GM19467 (cell line): ENCODE measurements around the gene TEX51.

Experiments
- ATAC-seq: cut with Tn5 transposase; IDR thresholded peaks from one replicate; pipeline ENCODE4 v1.9.1; 2021; ENCODE audit warnings: mild to moderate bottlenecking, moderate library complexity; ENCODE audit not compliant: unreplicated experiment

Gene TEX51

GRCh38 chr2:126890551-126891450, 7.9 kb upstream of the TEX51 start:
- ATAC-seq = no peak

DNA sequence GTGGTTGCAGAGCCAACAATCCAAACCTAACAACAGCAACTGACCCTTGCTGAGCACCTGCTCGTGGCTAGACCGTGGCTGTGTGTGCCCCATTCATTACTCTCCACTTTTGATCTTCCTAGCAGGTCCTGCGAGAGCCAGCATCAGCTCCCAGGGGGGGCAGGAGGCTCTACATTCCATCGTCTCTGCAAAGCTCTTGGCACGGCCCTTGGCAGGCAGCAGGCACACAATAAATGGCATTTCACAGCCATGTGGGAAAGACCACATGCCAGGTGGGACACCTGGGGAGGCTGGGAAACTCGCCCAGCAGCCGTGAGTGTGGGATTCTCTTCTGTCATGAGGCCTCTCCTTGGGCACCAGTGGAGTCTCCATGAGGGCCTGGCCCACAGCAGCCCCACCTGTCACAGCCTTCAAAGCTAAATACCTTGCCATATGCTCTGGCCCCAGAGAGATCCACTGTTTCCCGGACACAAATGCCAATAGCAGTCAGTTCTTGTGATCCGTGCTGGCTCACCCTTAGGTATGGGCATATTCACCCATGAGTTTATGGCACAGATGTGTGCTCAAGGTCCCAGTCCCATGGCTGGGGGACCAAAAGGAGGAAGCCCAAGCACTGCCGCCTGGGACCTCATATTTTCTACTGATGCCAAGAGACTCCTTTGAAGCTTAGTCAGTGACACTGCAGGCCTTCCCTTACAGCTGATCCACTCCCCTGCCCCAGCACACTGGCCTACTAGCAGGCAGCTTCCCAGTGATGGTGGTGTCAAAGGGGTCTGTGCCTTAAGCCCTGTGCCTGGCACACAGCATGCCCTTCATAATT, 6.8 kb upstream of the TEX51 start:
- ATAC-seq = no peak

DNA sequence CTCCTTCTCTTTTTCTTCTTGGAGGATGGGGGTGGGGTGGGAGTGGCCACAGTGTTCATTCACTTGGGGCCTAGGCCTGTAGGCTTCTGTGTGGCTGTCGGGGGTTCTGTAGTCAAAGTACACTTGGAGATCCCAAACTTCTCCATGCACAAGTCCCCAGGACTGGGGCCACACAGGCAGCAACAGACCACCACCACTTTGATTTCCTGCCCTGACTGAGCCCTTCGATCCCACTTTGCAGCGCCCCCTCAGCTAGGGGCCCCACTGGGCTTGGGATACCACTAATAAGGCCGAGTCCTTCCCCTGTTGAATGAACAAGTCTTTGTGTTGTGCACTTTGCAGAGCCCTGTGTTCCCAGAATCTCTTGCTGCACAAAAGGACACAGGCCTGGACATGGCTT, 5.5 kb upstream of the TEX51 start:
- no peak for ATAC-seq

DNA sequence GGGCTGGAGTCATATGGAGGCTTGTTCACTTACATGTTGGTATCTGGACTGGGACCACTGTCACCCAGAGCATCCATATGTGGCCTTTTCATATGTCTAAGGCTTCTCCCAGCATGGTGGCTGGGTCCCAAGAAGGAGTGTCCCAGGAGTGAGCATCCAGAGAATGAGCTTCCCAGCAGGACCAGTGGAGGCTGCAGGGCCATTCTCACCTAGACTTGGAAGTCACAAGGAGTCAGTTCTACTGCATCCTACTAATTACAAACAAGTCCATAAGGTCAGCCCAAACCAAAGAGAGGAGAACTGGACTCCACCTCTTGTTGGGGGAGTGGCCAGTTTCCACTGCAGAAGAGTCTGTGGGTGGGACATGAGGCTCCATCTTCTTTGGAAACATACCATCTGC, 5.1 kb upstream of the TEX51 start:
- ATAC-seq = no peak

DNA sequence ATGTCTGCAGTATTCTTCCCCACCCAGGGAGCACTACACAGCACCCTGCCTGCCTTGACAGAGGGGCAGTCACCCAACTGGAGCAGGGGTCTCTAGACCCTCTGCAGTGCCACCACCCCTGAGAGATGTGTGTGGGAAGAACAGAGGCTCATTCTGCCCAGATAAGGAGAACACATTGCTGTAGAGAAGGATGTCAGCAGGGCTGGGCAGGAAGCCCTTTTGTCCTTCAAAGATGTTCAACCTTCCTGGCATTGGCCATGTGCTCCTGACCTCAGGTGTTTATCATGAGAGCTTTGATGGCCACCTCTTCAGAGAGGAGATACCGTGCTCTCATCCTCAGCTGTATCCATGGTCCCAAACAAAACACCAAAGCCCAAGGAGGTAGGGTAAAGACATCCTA, 4.6 kb upstream of the TEX51 start:
- ATAC-seq = no peak

DNA sequence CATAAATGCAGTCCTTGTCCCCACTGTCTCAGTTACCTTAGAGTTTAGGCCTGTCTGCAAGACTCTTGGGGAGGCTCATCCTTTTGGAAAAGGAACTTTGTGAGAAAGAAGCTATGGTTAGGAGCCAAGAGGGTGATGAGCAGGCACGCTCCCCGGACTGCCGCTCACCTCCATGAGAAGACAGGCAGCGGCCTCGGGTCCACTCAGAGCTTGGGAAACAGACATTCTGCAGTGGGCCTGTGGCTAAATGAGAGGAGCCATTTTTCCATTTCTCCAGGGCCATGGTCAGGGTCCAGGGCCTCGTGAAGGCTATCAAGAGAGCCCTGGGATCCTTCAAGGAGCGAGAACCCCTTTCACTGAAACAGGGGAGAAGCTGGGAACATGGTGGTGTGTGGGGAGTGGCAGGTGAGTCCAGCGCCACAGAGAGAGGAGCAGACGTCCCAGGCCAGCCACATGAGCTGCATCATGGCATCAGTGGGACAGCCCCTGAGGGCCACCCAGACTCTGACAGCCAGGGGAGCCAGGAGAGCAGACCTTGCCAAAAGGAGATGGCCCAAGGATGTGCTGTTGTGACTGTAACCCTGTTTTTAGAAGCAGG, 4.0 kb upstream of the TEX51 start:
- no peak for ATAC-seq

- no peak for ATAC-seq
These were observed 3.4 kb upstream of the TEX51 start for GRCh38 chr2:126895336-126895735.

DNA sequence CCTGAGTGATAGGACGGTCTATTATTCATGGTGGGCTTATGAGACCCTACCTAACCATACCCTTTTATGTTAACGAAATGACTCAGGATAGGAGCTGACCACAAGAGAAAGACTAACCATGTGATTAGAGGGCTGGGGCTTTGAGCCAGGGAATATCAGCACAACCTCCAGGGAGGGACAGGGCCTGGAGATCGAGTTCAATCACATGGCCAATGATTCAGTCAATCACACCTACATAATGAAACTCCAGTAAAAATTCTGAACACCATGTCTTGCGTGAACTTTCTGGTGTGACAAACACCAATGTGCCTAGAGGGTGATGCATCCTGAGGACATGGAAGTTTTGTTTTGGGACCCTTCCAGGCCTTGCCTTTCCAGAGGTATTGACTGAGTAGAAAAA, 2.2 kb upstream of the TEX51 start:
- no peak for ATAC-seq

DNA sequence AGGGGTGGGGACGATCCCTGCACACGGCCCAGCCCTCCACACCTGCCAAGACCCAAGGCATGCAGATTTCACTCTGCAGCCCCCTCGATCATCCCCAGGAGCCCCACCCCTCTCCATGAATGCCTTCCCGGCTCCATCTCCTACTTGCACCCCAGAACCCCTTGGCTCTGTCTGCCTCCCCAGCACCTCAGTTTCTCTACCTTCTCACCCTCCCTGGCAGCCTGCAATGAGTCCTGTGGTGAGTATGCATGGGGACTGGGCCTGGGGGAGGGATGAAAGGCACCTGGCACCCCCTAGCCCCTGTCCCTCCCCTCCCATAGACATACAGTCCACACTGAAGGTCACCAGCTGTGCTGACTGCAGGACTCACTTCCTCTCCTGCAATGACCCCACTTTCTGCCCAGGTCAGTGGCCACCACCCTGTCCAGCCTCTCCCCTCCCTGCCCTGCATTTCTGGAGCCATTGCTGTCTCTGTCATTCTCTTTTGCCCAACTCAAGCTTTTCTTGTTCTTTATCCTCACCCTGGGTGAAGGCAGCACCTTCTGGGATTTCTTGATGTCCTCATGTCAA, 1.0 kb downstream of the TEX51 start:
- no peak for ATAC-seq

GRCh38 chr2:126900646-126901319, 2.1 kb downstream of the TEX51 start:
- no peak for ATAC-seq

DNA sequence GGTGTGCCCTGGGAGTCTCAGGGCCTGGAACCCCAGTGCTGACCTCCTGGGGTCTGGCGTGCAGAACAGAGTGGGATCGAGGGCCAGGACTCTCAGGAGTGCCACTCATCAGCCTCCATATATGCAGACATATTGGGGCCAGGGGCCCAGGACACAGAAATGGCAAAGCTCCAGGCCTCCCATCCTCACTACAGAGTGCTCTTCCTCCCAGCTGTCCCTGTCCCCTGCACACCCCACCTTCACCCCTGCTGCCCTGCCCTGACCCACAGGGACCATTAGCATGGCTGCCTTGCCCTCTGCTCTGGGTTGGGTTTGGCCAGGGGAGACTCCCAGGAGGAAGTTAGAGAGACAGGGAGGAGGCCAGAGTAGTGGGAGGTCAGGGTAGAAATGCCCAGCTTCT, 2.8 kb downstream of the TEX51 start:
- no peak for ATAC-seq

- ATAC-seq = no peak
These were observed 3.6 kb downstream of the TEX51 start for GRCh38 chr2:126902152-126902835.

DNA sequence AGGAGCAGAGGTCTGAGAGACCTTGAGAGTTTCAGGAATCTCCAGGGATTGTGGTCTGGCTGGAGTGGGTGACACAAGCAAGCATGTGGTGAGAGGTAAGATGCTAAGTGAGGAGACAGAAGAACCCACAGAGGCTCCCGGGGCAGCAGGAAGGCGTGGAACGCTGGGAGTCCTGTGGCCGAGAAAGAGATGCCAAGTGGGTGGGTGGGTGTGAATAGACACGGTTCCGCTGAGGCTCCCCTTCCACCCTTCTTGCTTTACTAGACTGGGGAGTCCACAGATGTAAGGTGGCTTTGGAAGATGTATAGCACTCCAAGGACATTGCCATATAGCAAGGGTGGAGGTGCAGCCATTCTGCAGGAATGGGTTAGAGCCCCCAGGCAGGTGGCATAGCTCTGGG, 4.2 kb downstream of the TEX51 start:
- no peak for ATAC-seq

DNA sequence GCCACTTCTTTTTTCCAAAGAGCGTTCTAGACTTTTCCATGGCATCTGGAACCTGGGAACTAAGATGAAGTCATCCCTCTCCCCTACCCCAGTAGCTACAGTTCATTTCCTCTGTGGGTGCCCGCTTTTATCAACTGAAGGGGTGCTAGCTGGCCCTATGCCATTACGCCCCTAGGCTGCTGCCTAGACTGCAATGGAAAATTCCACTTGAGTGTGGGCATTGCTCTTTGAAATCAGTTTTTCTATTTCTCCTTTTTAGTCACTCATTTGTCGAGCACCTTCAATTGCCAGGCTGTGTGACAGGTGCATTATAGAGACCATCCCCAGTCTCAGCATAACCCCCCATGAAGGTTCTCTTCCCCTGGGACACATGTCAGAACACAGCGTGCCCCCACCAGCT, 7.3 kb downstream of the TEX51 start:
- no peak for ATAC-seq

DNA sequence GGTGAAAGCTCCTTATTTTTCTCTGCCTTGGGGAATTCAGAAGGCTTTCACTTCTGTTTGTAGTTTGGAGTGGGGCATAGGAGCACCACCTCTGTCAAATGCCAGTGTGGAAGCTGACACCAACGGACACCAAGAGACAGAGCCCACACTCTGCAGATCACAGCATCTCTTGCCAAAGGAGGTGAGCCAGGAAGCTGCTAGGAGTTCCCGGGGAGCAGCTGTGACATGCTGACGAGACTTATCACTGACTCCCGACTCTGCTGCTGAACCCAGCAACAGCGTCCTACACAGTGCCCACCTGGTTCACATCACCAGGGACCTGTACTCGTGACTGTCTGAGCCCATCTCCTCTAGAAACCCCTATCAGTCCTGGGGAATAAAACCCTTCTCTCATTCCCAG, 8.1 kb downstream of the TEX51 start:
- no peak for ATAC-seq

GRCh38 chr2:126907671-126908070, 9.0 kb downstream of the TEX51 start:
- no peak for ATAC-seq

DNA sequence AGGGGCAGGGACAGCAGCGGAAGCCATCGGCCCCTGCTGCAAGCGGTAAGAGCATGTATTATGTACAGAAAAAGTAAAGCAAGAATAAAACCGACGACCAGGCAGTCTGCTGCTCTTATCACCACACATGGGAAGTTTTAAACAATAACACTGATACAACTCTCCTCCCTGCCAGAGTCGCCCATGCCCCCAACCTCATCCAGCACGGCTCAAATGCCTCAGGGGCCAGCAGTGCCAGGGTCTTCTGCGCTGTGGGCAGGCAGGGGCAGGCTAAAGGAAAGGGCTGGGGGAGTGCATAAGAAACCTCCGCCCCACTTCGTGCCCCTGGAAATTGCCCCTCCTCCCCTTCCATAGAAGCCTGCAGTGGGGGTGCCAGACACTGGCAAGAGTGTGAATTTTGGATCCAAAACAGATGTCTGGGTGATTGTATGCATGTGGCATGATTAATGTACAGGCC, 10.1 kb downstream of the TEX51 start:
- no peak for ATAC-seq

- no peak for ATAC-seq
These were observed 10.7 kb downstream of the TEX51 start for GRCh38 chr2:126909366-126909765.

GRCh38 chr2:126909781-126910180, 11.1 kb downstream of the TEX51 start:
- ATAC-seq = no peak

DNA sequence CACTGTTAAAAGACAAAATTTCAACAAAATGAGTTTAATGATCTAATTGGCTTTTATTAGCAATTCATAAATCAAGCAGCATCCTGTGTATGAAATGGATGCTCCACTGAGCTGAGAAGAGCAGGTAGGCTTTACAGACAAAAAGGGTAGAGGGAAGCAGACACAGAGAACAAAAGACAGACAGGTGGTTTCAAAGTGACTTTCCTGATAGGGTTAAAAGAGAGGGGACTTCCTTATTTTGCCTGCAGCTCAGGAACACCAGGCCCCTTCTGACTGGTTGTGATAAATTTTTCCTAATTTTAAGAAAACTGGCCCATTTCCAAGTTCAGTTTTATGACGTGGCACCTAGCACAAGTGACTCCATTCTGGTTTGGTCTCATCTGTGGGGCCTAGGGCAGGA, 11.9 kb downstream of the TEX51 start:
- ATAC-seq = no peak
